Stimulated activated naive B cell treated with anti-CD40 and anti-IgM and Interleukin-4, amounts not matched to agents 10 μg/mL and 1 μg/mL and 100 μg/mL, for 72 hours (primary cell): ENCODE data around the gene KCTD16.

Experiments used
- ATAC-seq, 2 donors: fragments of 150-1000 bp; cut with Tn5 transposase; replicated peaks; 2 replicates each; pipeline ENCODE4 v1.10.0; 2021; ENCODE audit warnings: moderate library complexity in 1 of 2
- DNase-seq: peaks from one replicate; pipeline ENCODE4 v3.0.0; 2021
- H3K27ac Mint-ChIP-seq: one replicate; pipeline ENCODE4 v1.8.0; 2022; ENCODE audit warnings: mild to moderate bottlenecking, mixed read lengths
- H3K27me3 Mint-ChIP-seq, 2 donors: one replicate each; pipeline ENCODE4 v1.8.0; 2022; ENCODE audit warnings: mixed read lengths in 2 of 2
- H3K36me3 Mint-ChIP-seq, 2 donors: one replicate each; pipeline ENCODE4 v1.8.0; 2022; ENCODE audit warnings: mixed read lengths in 2 of 2, mild to moderate bottlenecking in 1 of 2
- H3K4me1 Mint-ChIP-seq, 2 donors: one replicate each; pipeline ENCODE4 v1.8.0; 2022; ENCODE audit warnings: mixed read lengths in 2 of 2, mild to moderate bottlenecking in 1 of 2
- H3K4me3 Mint-ChIP-seq, 2 donors: one replicate each; pipeline ENCODE4 v1.8.0; 2022; ENCODE audit warnings: mild to moderate bottlenecking in 2 of 2, mixed read lengths in 2 of 2, moderate library complexity in 1 of 2
- H3K9me3 Mint-ChIP-seq, 2 donors: one replicate each; pipeline ENCODE4 v1.8.0; 2022; ENCODE audit warnings: mixed read lengths in 2 of 2, mild to moderate bottlenecking in 1 of 2

Gene KCTD16

DNA sequence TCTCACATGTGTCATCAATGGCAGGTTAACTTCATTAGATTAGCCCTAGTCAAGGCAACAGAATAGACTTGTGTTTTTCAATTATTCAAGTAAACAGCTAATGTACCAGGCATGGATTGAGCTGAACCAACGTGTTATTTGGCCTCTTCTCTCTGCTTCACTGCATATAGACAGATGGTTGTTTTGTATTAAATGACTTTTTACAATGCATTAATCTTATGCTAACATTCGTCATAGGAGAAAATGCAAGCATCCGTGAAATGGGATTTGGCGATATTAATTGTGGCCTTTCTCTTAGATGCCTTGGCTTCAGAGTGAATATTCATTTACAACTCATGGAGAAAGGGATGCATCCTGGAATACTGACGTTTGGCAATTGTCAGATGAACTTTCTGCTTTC lies 208.0 kb downstream of the KCTD16 start:
- ATAC-seq = no peak
- DNase-seq = no peak
- Mint-ChIP-seq H3K4me1 (no peaks in the 10 kb centered on the region), H3K9me3 (peaks cover 12 to 13% of the 10 kb centered on the region in 2 donors), H3K36me3 (no peaks in the 10 kb centered on the region), H3K4me3 (no peak overlapping the region), H3K27ac (no peak overlapping the region), H3K27me3 (no peaks in the 10 kb centered on the region)

DNA sequence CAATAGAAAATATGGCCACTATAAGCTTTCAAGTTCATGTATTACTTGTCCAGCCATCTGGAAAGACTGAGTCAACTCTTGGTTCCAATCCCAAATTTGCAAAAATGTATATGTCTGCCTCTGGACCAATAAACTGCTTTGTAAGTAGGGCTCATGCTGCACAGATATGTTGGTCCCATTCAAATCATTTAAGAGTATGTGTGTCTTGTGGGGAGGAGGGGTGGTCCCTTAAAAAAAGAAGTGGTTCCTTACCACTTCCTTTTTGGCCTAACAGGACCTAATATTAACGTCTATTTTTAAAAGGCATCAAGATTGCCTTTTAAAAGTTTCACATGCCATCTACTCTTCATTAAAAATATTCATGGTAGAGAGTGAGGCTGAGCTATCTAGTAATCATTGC lies 214.9 kb downstream of the KCTD16 start:
- no peaks in the 10 kb centered on the region for H3K27me3 Mint-ChIP-seq
- H3K4me3 Mint-ChIP-seq = no peak overlapping the region

DNA sequence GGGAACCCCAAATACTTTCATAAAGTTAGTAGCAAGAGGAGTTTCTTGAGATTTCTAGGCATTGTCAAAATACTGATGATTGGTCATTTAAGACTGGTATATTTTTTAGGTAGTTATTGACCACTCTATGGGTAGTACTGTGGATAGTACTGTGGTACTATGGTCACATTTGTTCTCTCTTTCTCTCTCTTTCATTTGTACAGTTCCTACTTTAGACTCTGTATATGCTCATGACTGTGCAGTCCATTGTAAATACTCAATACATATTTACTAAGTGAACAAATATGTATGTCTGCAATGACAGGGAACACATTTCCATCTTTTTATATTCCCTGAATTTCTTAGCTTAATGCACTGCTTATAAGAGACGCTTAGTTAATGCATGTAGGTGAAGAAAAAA lies 215.6 kb downstream of the KCTD16 start:
- no peak for ATAC-seq
- H3K9me3 Mint-ChIP-seq = peaks cover 0 to 4% of the 10 kb centered on the region in 2 donors

More for the DNA sequence above, 214.9 kb downstream of the KCTD16 start:
- Mint-ChIP-seq H3K36me3 (no peaks in the 10 kb centered on the region), H3K9me3 (peaks cover 4 to 9% of the 10 kb centered on the region in 2 donors), H3K4me1 (no peaks in the 10 kb centered on the region), H3K27ac (no peak overlapping the region)
- ATAC-seq (peak in 1 of 2 donors; percentile 21), DNase-seq (no peak)

DNA sequence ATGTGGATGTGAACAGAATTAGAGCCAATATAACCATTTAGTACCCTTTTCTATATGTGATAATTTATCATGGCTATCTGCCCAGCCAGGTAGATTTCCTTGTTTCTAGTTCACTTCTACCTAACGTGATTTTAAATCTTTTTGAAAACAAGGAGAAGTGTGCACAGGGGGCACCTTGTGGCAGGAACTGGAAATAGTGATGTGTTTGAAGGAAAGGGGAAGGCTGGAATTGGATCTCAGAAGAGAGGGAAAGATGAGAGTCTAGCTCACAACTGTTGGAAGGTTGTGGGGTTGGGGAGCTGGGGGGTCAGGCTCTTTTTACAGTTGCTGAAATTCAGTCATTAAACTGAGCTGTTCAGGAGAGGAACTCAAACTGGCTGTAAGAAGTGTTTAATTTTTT lies 219.5 kb downstream of the KCTD16 start:
- Mint-ChIP-seq H3K27ac (no peak overlapping the region), H3K9me3 (no peaks in the 10 kb centered on the region), H3K4me3 (no peak overlapping the region), H3K4me1 (no peaks in the 10 kb centered on the region), H3K36me3 (no peaks in the 10 kb centered on the region), H3K27me3 (no peaks in the 10 kb centered on the region)
- DNase-seq = no peak
- no peak for ATAC-seq

More for the DNA sequence above, 215.6 kb downstream of the KCTD16 start:
- H3K4me1 Mint-ChIP-seq = no peaks in the 10 kb centered on the region
- H3K36me3 Mint-ChIP-seq = no peaks in the 10 kb centered on the region
- no peak overlapping the region for H3K27ac Mint-ChIP-seq
- no peaks in the 10 kb centered on the region for H3K27me3 Mint-ChIP-seq
- H3K4me3 Mint-ChIP-seq = no peak overlapping the region
- DNase-seq = no peak

DNA sequence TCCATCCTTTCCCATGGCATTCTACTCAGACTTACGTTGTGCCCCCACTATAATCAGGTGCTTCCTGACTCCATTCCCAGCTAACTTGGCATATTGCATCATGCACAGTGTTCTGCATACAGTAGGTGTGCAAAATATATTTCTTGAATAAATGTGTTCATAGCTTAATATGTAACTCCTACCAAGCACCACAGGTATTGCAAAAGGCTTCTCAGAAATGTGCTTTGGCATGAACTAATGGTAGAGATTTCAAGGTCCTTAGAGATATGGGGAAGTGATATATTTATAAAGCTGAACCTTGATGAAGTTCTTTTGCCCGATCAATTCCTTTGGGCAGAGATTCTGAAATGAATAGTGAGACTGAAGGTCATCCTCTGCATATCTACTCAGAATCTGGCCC lies 220.4 kb downstream of the KCTD16 start:
- no peak for DNase-seq
- Mint-ChIP-seq H3K27me3 (no peaks in the 10 kb centered on the region), H3K4me3 (no peak overlapping the region), H3K36me3 (no peaks in the 10 kb centered on the region), H3K27ac (no peak overlapping the region), H3K9me3 (no peaks in the 10 kb centered on the region), H3K4me1 (no peaks in the 10 kb centered on the region)
- ATAC-seq = no peak

DNA sequence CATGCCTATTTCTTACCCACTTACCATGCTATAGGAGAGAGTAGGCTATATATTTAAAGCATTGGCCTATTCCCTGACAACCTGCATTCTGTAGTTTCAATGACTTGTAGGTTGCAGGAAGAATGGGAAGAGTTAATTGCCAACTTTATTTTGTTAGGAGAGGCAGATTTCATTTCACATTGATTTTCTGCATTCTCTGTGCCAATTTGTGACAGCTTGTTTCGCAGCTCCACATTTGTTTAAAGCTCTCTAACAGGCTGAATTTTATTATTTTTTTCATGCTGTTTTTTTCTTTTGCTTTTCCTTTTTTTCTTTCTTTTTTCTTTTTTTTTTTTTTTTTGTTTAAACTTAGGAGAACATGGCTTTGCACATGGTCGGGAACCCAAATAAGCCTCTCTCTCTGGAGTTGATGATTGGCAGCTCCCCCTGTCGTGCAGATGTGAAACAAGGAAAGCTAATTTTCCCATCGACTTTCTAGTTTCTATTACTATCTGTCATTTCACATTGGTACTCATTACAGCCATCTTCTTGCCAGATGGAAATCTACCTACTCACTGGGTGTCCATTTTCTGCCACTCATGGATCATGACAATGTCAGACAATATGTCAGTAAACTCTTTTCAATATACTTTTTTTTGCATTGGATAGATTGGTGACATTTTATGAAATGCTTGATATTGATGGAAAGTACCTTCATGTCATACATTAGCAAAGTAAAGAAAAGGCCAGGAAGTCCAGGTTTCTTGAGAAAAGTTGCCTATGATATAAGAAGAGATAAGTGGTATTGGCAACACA lies 223.2 kb downstream of the KCTD16 start:
- no peaks in the 10 kb centered on the region for H3K36me3 Mint-ChIP-seq
- H3K4me3 Mint-ChIP-seq = no peak overlapping the region
- ATAC-seq (no peak), DNase-seq (no peak)
- no peaks in the 10 kb centered on the region for H3K27me3 Mint-ChIP-seq
- H3K27ac Mint-ChIP-seq = no peak overlapping the region
- H3K9me3 Mint-ChIP-seq = no peaks in the 10 kb centered on the region
- no peaks in the 10 kb centered on the region for H3K4me1 Mint-ChIP-seq

DNA sequence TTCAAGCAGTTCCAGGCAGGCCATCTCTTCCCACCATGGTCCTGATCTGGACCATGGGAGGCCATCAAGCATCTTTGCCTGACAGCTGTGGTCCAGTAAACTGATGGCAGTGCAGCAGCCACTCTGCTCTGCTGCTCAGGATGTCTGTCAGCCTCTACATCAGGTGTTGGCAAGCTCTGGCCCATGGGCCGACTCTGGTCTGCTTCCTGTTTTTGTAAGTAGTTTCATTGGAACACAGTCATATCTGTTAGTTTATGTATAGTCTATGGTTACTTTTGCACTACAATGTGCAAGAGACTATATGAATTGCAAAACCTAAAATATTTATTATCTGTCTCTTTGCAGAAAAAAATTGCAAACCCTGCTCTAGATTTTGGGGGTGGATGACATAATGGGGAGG lies 225.0 kb downstream of the KCTD16 start:
- H3K4me1 Mint-ChIP-seq = no peaks in the 10 kb centered on the region
- H3K4me3 Mint-ChIP-seq = no peak overlapping the region
- no peaks in the 10 kb centered on the region for H3K36me3 Mint-ChIP-seq
- H3K27me3 Mint-ChIP-seq = no peaks in the 10 kb centered on the region
- H3K9me3 Mint-ChIP-seq = no peaks in the 10 kb centered on the region
- H3K27ac Mint-ChIP-seq = no peak overlapping the region
- DNase-seq (no peak), ATAC-seq (peak; percentile 48 to 71)

DNA sequence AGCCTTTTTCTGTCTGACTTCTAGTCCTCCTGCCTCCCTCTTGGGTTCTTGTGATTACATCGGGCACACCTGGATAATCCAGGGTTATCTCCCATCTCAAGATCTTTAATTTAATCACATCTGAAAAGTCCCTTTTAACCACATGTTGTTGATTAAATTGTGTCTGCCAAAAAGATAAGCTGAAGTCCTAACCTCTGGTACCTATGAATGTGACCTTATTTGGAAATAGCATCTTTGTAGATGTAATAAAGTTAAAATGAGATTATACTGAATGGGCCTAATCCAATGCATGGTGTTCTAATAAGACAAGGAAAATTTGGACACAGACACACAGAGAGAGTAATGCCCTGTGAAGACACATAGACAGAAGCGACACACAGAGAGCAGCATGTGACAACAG lies 232.4 kb downstream of the KCTD16 start:
- no peaks in the 10 kb centered on the region for H3K36me3 Mint-ChIP-seq
- no peaks in the 10 kb centered on the region for H3K27me3 Mint-ChIP-seq
- H3K27ac Mint-ChIP-seq = no peak overlapping the region
- no peaks in the 10 kb centered on the region for H3K9me3 Mint-ChIP-seq
- H3K4me1 Mint-ChIP-seq = no peaks in the 10 kb centered on the region
- no peak for DNase-seq
- H3K4me3 Mint-ChIP-seq = no peak overlapping the region
- no peak for ATAC-seq

DNA sequence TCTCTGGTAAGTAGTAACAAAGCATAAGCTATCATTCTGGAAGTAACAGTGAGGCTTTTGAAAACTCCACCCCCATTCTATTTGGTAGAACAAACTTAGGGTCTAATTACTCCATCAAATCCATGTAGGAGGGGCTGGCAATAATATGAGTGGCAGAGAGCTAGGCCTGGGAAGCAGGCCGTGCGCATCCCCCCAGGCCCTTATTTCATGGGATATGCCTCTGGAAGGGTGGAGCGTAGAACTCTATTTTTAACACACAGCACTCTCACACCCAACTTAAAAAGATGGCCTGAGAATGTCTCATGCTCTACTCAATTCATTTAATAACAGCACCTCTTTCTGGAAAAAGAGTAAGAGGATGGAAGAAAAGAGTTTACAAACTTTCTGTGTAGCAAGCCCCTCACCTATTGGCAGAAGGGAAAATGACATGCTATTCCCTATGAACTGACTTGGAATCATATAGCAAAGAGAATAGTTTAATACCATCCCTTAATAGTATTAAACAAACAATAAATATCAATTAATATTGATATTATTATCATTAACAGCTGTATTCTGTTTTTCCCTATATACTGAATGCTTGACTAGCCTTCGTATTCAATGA lies 233.2 kb downstream of the KCTD16 start:
- Mint-ChIP-seq H3K27ac (no peak overlapping the region), H3K36me3 (no peaks in the 10 kb centered on the region), H3K9me3 (no peaks in the 10 kb centered on the region), H3K27me3 (no peaks in the 10 kb centered on the region), H3K4me3 (no peak overlapping the region), H3K4me1 (no peaks in the 10 kb centered on the region)
- no peak for ATAC-seq
- DNase-seq = no peak

DNA sequence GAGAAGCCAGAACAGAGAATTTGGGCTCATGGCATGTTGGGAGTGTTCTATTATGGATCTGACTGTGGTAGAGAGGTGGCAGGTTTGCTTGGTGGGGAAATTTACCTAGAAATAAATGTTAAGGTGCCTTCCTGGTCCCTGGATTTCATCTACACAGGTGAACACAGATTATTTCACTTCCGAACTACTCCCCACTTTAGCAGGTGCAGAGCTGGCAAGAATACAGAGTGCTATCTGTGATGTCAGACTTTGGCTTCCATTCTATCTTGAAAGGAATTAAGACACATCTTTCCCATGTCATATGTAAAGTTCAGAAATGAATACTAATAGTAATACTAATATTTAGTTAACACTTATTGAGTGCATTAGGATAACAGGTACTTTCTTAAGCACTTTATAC lies 234.0 kb downstream of the KCTD16 start:
- DNase-seq (no peak), ATAC-seq (no peak)
- H3K27ac Mint-ChIP-seq = no peak overlapping the region
- H3K36me3 Mint-ChIP-seq = no peaks in the 10 kb centered on the region
- no peaks in the 10 kb centered on the region for H3K9me3 Mint-ChIP-seq
- no peaks in the 10 kb centered on the region for H3K4me1 Mint-ChIP-seq
- H3K27me3 Mint-ChIP-seq = no peaks in the 10 kb centered on the region
- H3K4me3 Mint-ChIP-seq = no peak overlapping the region

DNA sequence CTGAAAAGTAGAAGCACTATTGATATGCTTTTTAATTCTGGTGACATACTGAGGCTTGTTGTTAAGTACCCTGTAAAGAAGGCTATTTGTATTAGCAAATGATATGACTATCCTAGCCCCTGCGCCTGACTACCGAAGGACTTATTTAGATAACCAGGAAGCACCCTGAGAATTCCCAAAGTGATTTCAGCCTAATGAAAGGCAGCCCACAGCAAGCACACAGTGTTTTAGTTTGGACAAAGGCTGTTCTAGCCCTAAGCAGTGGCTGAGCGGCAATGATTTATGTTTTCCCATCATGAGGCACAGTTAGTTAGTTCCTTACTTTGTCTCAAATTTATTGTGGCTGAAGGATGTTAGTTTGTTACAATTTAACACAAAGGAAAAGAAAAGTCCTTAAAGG lies 235.3 kb downstream of the KCTD16 start:
- Mint-ChIP-seq H3K4me1 (no peaks in the 10 kb centered on the region), H3K27ac (no peak overlapping the region), H3K4me3 (no peak overlapping the region), H3K36me3 (no peaks in the 10 kb centered on the region), H3K27me3 (no peaks in the 10 kb centered on the region), H3K9me3 (no peaks in the 10 kb centered on the region)
- ATAC-seq (no peak), DNase-seq (no peak)

DNA sequence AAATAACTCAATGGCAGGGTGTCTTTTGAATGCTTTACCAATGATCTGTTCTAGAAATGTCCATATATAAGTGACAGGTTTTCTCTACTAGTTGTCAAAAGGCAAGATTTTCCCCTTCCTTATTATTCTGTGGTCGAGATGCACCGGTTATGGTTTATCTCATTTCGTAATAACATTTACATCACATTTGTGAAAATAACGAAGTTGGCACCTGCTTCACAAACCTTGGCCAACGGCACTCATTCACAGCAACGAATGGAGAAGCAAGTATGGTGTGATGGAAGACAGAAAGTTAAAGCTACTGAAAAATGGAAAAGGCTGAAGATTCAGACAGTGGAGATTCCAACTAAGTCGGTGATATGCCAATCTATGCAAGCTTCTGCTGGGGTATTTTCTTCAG lies 235.8 kb downstream of the KCTD16 start:
- ATAC-seq (no peak), DNase-seq (no peak)
- no peak overlapping the region for H3K4me3 Mint-ChIP-seq
- H3K27ac Mint-ChIP-seq = no peak overlapping the region
- H3K4me1 Mint-ChIP-seq = no peaks in the 10 kb centered on the region
- no peaks in the 10 kb centered on the region for H3K36me3 Mint-ChIP-seq
- H3K9me3 Mint-ChIP-seq = no peaks in the 10 kb centered on the region
- no peaks in the 10 kb centered on the region for H3K27me3 Mint-ChIP-seq

DNA sequence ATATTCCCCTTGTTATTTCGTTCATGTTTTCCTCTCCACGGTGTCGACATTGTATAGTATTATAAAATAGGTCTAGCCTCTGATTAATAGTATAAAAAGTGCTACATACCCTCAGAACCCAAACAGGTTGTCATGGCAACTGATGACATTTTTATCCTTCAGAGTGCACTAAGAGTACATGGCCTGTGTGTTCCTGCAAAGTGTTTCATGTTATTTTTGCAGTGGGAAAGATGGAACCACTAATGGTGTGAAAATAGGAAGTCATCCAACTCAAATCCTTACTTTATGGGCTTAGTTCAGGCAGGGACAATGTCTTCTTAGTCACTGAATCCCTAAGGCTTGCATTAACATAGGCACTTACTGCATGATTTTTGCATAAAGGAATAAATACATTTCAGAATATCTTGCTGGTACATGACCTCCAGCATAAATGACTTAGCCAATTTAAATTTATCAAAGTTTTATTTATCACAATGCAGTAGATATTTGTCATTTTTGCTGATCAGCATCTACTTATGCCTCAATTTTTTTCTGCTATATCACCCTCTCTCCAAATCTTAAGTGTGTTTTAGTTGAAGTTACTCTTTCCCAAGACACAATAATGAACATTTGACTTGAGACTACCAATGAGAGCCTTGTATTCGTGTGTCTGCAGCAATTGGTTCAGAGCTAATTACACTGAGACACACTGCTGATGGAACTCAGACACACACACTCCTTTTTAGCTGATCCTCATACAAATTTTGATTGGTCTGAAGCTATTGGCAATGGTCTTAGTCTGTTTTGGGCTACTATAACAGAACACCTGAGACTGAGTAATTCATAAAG lies 243.7 kb downstream of the KCTD16 start:
- ATAC-seq = no peak

DNA sequence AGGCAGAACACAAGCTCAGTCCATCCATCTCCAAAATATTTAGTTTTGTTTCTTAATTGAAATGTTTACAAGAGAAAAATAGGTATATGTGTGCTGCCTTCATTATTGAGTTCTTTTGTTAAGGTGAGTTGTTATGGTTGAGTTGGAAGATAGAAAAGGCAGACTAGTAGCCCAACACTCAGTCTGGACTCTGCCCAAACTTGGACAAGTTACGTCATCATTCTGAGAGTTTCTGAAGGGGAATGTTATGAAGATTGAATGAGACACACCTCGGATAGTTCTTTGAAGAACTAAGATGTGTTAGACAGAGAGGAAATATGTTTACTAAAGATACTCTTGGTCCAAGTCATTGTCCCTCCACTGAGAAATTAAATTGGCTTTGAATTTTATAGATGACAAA lies 245.5 kb downstream of the KCTD16 start:
- H3K27ac Mint-ChIP-seq = no peak overlapping the region
- ATAC-seq (no peak), DNase-seq (no peak)
- no peaks in the 10 kb centered on the region for H3K36me3 Mint-ChIP-seq
- H3K9me3 Mint-ChIP-seq = peaks cover 5 to 7% of the 10 kb centered on the region in 2 donors
- H3K4me3 Mint-ChIP-seq = no peak overlapping the region
- H3K27me3 Mint-ChIP-seq = no peaks in the 10 kb centered on the region
- no peaks in the 10 kb centered on the region for H3K4me1 Mint-ChIP-seq

More for the DNA sequence above, 243.7 kb downstream of the KCTD16 start:
- H3K27ac Mint-ChIP-seq = no peak overlapping the region
- H3K4me3 Mint-ChIP-seq = no peak overlapping the region
- H3K27me3 Mint-ChIP-seq = no peaks in the 10 kb centered on the region
- no peak for DNase-seq
- no peaks in the 10 kb centered on the region for H3K4me1 Mint-ChIP-seq
- H3K9me3 Mint-ChIP-seq = peaks cover 5 to 7% of the 10 kb centered on the region in 2 donors
- H3K36me3 Mint-ChIP-seq = no peaks in the 10 kb centered on the region

DNA sequence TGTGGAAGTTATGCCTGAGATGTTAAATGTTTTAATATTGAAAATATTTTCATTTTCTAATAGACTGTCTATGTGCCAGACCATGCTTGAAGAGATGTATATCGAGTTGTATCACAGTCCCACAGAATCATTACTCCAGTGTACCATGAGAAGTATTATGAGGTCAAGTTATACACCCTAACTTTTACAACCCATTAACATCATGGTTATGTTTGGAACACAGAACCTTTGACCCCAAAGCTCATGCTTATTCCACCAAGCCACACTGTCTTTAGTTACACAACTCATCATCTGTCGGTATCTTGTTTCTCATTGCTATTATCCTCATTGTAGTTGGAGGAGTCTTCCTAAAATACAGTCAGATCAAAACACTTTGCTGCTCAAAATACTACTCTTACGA lies 248.0 kb downstream of the KCTD16 start:
- Mint-ChIP-seq H3K4me1 (no peaks in the 10 kb centered on the region), H3K9me3 (peaks cover 5 to 7% of the 10 kb centered on the region in 2 donors), H3K4me3 (no peak overlapping the region), H3K36me3 (no peaks in the 10 kb centered on the region), H3K27ac (no peak overlapping the region), H3K27me3 (no peaks in the 10 kb centered on the region)
- ATAC-seq (no peak), DNase-seq (no peak)
